ENCODE data around the gene PIP4K2A. TPM values are rescaled to one million over a fixed set of nuclear protein-coding genes. Genes with fewer than 3 reads are reported as not detected.

The PIP4K2A gene
- total RNA-seq, 1 donor from 2014 or later = 28.6 TPM

GRCh38 chr10:22662733-22663330, 51.5 kb downstream of the PIP4K2A start:
- H3K4me3 ChIP-seq (ENCODE audit: low read depth, low read length) = no peak overlapping the region

GRCh38 chr10:22659866-22660265, 54.5 kb downstream of the PIP4K2A start:
- no peak overlapping the region for H3K4me3 ChIP-seq (ENCODE audit: low read depth, low read length)
- TF ChIP-seq CTCF (conservative IDR thresholded peaks at IDR 0.05; ENCODE audit: low read depth, low read length) = no peak
- no peak for DNase-seq (ENCODE audit: low read depth)

More at GRCh38 chr10:22662733-22663330, 51.5 kb downstream of the PIP4K2A start:
- DNase-seq (ENCODE audit: low read depth) = no peak
- no peak for TF ChIP-seq CTCF (conservative IDR thresholded peaks at IDR 0.05; ENCODE audit: low read depth, low read length)

GRCh38 chr10:22658745-22659410, 55.5 kb downstream of the PIP4K2A start:
- no peak for DNase-seq (ENCODE audit: low read depth)
- H3K4me3 ChIP-seq (ENCODE audit: low read depth, low read length) = no peak overlapping the region
- no peak for TF ChIP-seq CTCF (conservative IDR thresholded peaks at IDR 0.05; ENCODE audit: low read depth, low read length)

- TF ChIP-seq CTCF (conservative IDR thresholded peaks at IDR 0.05; ENCODE audit: low read depth, low read length) = no peak
- no peak overlapping the region for H3K4me3 ChIP-seq (ENCODE audit: low read depth, low read length)
- DNase-seq (ENCODE audit: low read depth) = no peak
These were observed 56.7 kb downstream of the PIP4K2A start for GRCh38 chr10:22657566-22658225.

- no peak overlapping the region for H3K4me3 ChIP-seq (ENCODE audit: low read depth, low read length)
- no peak for DNase-seq (ENCODE audit: low read depth)
- no peak for TF ChIP-seq CTCF (conservative IDR thresholded peaks at IDR 0.05; ENCODE audit: low read depth, low read length)
These were observed 57.4 kb downstream of the PIP4K2A start for GRCh38 chr10:22657024-22657423.

GRCh38 chr10:22656036-22656435, 58.3 kb downstream of the PIP4K2A start:
- TF ChIP-seq CTCF (conservative IDR thresholded peaks at IDR 0.05; ENCODE audit: low read depth, low read length) = no peak
- no peak for DNase-seq (ENCODE audit: low read depth)
- H3K4me3 ChIP-seq (ENCODE audit: low read depth, low read length) = no peak overlapping the region

All from epithelial cell of proximal tubule (primary cell).